Measurements from ENCODE around the gene IDUA. TPM values are rescaled to one million over a fixed set of nuclear protein-coding genes. Genes with fewer than 3 reads are reported as not detected.

Gene IDUA
- total RNA-seq, 1 experiment from 2014 or later = 4.6 TPM

GRCh38 chr4:952881-953573 is 33.8 kb upstream of the IDUA start:
- peak; percentile 47 for DNase-seq
- Histone ChIP-seq H3K4me3 (ENCODE audit: insufficient read depth, low read depth, low read length) (no peak overlapping the region), H3K27me3 (ENCODE audit: control insufficient read depth, insufficient read depth, low read length) (no peaks in the 10 kb centered on the region), H3K36me3 (replicated peaks; ENCODE audit: control insufficient read depth, insufficient read depth, low read length) (no peaks in the 10 kb centered on the region)

GRCh38 chr4:953574-953915 is 33.3 kb upstream of the IDUA start:
- Histone ChIP-seq H3K27me3 (ENCODE audit: control insufficient read depth, insufficient read depth, low read length) (no peaks in the 10 kb centered on the region), H3K36me3 (replicated peaks; ENCODE audit: control insufficient read depth, insufficient read depth, low read length) (no peaks in the 10 kb centered on the region), H3K4me3 (ENCODE audit: insufficient read depth, low read depth, low read length) (no peak overlapping the region)
- DNase-seq = no peak

GRCh38 chr4:954211-955020 is 32.4 kb upstream of the IDUA start:
- H3K4me3 ChIP-seq (ENCODE audit: insufficient read depth, low read depth, low read length) = no peak overlapping the region
- no peaks in the 10 kb centered on the region; the same call in 1 of the 2 replicates for H3K36me3 ChIP-seq (replicated peaks; ENCODE audit: control insufficient read depth, insufficient read depth, low read length)
- peak; percentile 22 for DNase-seq
- H3K27me3 ChIP-seq (ENCODE audit: control insufficient read depth, insufficient read depth, low read length) = no peaks in the 10 kb centered on the region

- no peaks in the 10 kb centered on the region; the same call in 1 of the 2 replicates for H3K36me3 ChIP-seq (replicated peaks; ENCODE audit: control insufficient read depth, insufficient read depth, low read length)
- H3K4me3 ChIP-seq (ENCODE audit: insufficient read depth, low read depth, low read length) = no peak overlapping the region
- no peaks in the 10 kb centered on the region for H3K27me3 ChIP-seq (ENCODE audit: control insufficient read depth, insufficient read depth, low read length)
- peak; percentile 54 for DNase-seq
Observed at GRCh38 chr4:955161-955921, 31.5 kb upstream of the IDUA start.

GRCh38 chr4:955931-956381 is 30.9 kb upstream of the IDUA start:
- H3K27me3 ChIP-seq (ENCODE audit: control insufficient read depth, insufficient read depth, low read length) = no peaks in the 10 kb centered on the region
- H3K4me3 ChIP-seq (ENCODE audit: insufficient read depth, low read depth, low read length) = no peak overlapping the region
- H3K36me3 ChIP-seq (replicated peaks; ENCODE audit: control insufficient read depth, insufficient read depth, low read length) = no peaks in the 10 kb centered on the region; the same call in 1 of the 2 replicates
- peak; percentile 61 for DNase-seq

- Histone ChIP-seq H3K27me3 (ENCODE audit: control insufficient read depth, insufficient read depth, low read length) (no peaks in the 10 kb centered on the region), H3K36me3 (replicated peaks; ENCODE audit: control insufficient read depth, insufficient read depth, low read length) (no peaks in the 10 kb centered on the region; the same call in 1 of the 2 replicates), H3K4me3 (ENCODE audit: insufficient read depth, low read depth, low read length) (no peak overlapping the region)
- no peak for DNase-seq
Observed at GRCh38 chr4:956531-957230, 30.2 kb upstream of the IDUA start.

- Histone ChIP-seq H3K4me3 (ENCODE audit: insufficient read depth, low read depth, low read length) (no peak overlapping the region), H3K36me3 (replicated peaks; ENCODE audit: control insufficient read depth, insufficient read depth, low read length) (no peaks in the 10 kb centered on the region; the same call in 1 of the 2 replicates), H3K27me3 (ENCODE audit: control insufficient read depth, insufficient read depth, low read length) (no peaks in the 10 kb centered on the region)
- DNase-seq = peak; percentile 60
Observed at GRCh38 chr4:957231-957580, 29.6 kb upstream of the IDUA start.

GRCh38 chr4:957581-958313 is 29.1 kb upstream of the IDUA start:
- Histone ChIP-seq H3K36me3 (replicated peaks; ENCODE audit: control insufficient read depth, insufficient read depth, low read length) (no peaks in the 10 kb centered on the region; the same call in 1 of the 2 replicates), H3K27me3 (ENCODE audit: control insufficient read depth, insufficient read depth, low read length) (no peaks in the 10 kb centered on the region), H3K4me3 (ENCODE audit: insufficient read depth, low read depth, low read length) (no peak overlapping the region)
- DNase-seq = peak; percentile 58

- no peaks in the 10 kb centered on the region for H3K27me3 ChIP-seq (ENCODE audit: control insufficient read depth, insufficient read depth, low read length)
- H3K4me3 ChIP-seq (ENCODE audit: insufficient read depth, low read depth, low read length) = no peak overlapping the region
- H3K36me3 ChIP-seq (replicated peaks; ENCODE audit: control insufficient read depth, insufficient read depth, low read length) = no peaks in the 10 kb centered on the region; the same call in 1 of the 2 replicates
- peak; percentile 58 for DNase-seq
Observed at GRCh38 chr4:958314-958665, 28.6 kb upstream of the IDUA start.

- peak; percentile 45 for DNase-seq
- H3K4me3 ChIP-seq (ENCODE audit: insufficient read depth, low read depth, low read length) = no peak overlapping the region
- H3K27me3 ChIP-seq (ENCODE audit: control insufficient read depth, insufficient read depth, low read length) = no peaks in the 10 kb centered on the region
- H3K36me3 ChIP-seq (replicated peaks; ENCODE audit: control insufficient read depth, insufficient read depth, low read length) = no peaks in the 10 kb centered on the region; the same call in 1 of the 2 replicates
Observed at GRCh38 chr4:958696-959337, 28.0 kb upstream of the IDUA start.

- H3K36me3 ChIP-seq (replicated peaks; ENCODE audit: control insufficient read depth, insufficient read depth, low read length) = no peaks in the 10 kb centered on the region; the same call in 1 of the 2 replicates
- no peaks in the 10 kb centered on the region for H3K27me3 ChIP-seq (ENCODE audit: control insufficient read depth, insufficient read depth, low read length)
- no peak for DNase-seq
- no peak overlapping the region for H3K4me3 ChIP-seq (ENCODE audit: insufficient read depth, low read depth, low read length)
Observed at GRCh38 chr4:959338-960139, 27.3 kb upstream of the IDUA start.

GRCh38 chr4:960140-960635 is 26.7 kb upstream of the IDUA start:
- H3K36me3 ChIP-seq (replicated peaks; ENCODE audit: control insufficient read depth, insufficient read depth, low read length) = no peaks in the 10 kb centered on the region; the same call in 1 of the 2 replicates
- H3K27me3 ChIP-seq (ENCODE audit: control insufficient read depth, insufficient read depth, low read length) = no peaks in the 10 kb centered on the region
- no peak overlapping the region for H3K4me3 ChIP-seq (ENCODE audit: insufficient read depth, low read depth, low read length)
- no peak for DNase-seq
